ENCODE measurements around the gene ACER3. TPM values are rescaled to one million over a fixed set of nuclear protein-coding genes. Genes with fewer than 3 reads are reported as not detected.

Gene ACER3
- total and polyA plus RNA-seq, 2 experiments from 2014 or later: 17.1 to 18.3 TPM

GRCh38 chr11:76863196-76863777 is 2.6 kb downstream of the ACER3 start:
- 94% methylated on average over 3 of the region's 3 CpGs for WGBS (ENCODE audit: low lambda C conversion rate, missing lambda C conversion rate)

GRCh38 chr11:76872959-76873827 is 12.5 kb downstream of the ACER3 start:
- no peak for TF ChIP-seq EZH2phosphoT487 (IDR thresholded peaks at IDR 0.05; ENCODE audit: low read depth, severe bottlenecking, unreplicated experiment)
- TF ChIP-seq EZH2 (IDR thresholded peaks at IDR 0.05; ENCODE audit: borderline replicate concordance): no peak
- no peak for TF ChIP-seq CTCF (IDR thresholded peaks at IDR 0.05; ENCODE audit: poor library complexity)
- no peaks in the 10 kb centered on the region for H3K36me3 ChIP-seq (replicated peaks; ENCODE audit: insufficient read depth, low read depth)
- H3K4me1 ChIP-seq (ENCODE audit: insufficient read depth): no peaks in the 10 kb centered on the region
- H3K4me2 ChIP-seq: no peak overlapping the region
- H2AFZ ChIP-seq: no peak overlapping the region
- no peaks in the 10 kb centered on the region for H3K9me3 ChIP-seq (ENCODE audit: low read depth)
- peaks cover 15% of the 10 kb centered on the region for H3K79me2 ChIP-seq
- H3K4me3 ChIP-seq: no peak overlapping the region
- H3K27ac ChIP-seq: no peak overlapping the region
- no peak for DNase-seq (ENCODE audit: low spot score)
- no peaks in the 10 kb centered on the region for H4K20me1 ChIP-seq (ENCODE audit: insufficient read depth, poor library complexity, severe bottlenecking)
- 84% methylated on average over 6 of the region's 6 CpGs for WGBS (ENCODE audit: low lambda C conversion rate, missing lambda C conversion rate)
- no peaks in the 10 kb centered on the region for H3K27me3 ChIP-seq
- H3K9me2 ChIP-seq (replicated peaks; ENCODE audit: insufficient read depth): no peaks in the 10 kb centered on the region

More at GRCh38 chr11:76863196-76863777, 2.6 kb downstream of the ACER3 start:
- no peak overlapping the region for H3K4me3 ChIP-seq
- no peak overlapping the region for H2AFZ ChIP-seq
- TF ChIP-seq CTCF (IDR thresholded peaks at IDR 0.05; ENCODE audit: poor library complexity) (no peak), EZH2phosphoT487 (IDR thresholded peaks at IDR 0.05; ENCODE audit: low read depth, severe bottlenecking, unreplicated experiment) (no peak), EZH2 (IDR thresholded peaks at IDR 0.05; ENCODE audit: borderline replicate concordance) (no peak)
- H3K4me2 ChIP-seq: no peak overlapping the region
- H3K27ac ChIP-seq: no peak overlapping the region
- no peaks in the 10 kb centered on the region for H3K9me2 ChIP-seq (replicated peaks; ENCODE audit: insufficient read depth)
- no peaks in the 10 kb centered on the region for H3K27me3 ChIP-seq
- H3K36me3 ChIP-seq (replicated peaks; ENCODE audit: insufficient read depth, low read depth): no peaks in the 10 kb centered on the region
- peaks cover 33% of the 10 kb centered on the region for H3K79me2 ChIP-seq
- peaks cover 14% of the 10 kb centered on the region for H3K4me1 ChIP-seq (ENCODE audit: insufficient read depth)
- no peaks in the 10 kb centered on the region for H3K9me3 ChIP-seq (ENCODE audit: low read depth)
- no peak for DNase-seq (ENCODE audit: low spot score)
- no peaks in the 10 kb centered on the region for H4K20me1 ChIP-seq (ENCODE audit: insufficient read depth, poor library complexity, severe bottlenecking)

GRCh38 chr11:76878014-76878413 is 17.3 kb downstream of the ACER3 start:
- Histone ChIP-seq H3K9me2 (replicated peaks; ENCODE audit: insufficient read depth) (no peaks in the 10 kb centered on the region), H3K79me2 (peaks cover 19% of the 10 kb centered on the region), H3K4me2 (no peak overlapping the region), H3K27me3 (no peaks in the 10 kb centered on the region), H2AFZ (no peak overlapping the region), H3K36me3 (replicated peaks; ENCODE audit: insufficient read depth, low read depth) (no peaks in the 10 kb centered on the region), H3K4me1 (ENCODE audit: insufficient read depth) (no peaks in the 10 kb centered on the region), H3K27ac (no peak overlapping the region), H4K20me1 (ENCODE audit: insufficient read depth, poor library complexity, severe bottlenecking) (no peaks in the 10 kb centered on the region), H3K9me3 (ENCODE audit: low read depth) (no peaks in the 10 kb centered on the region), H3K4me3 (no peak overlapping the region)
- no peak for TF ChIP-seq EZH2 (IDR thresholded peaks at IDR 0.05; ENCODE audit: borderline replicate concordance)
- no peak for TF ChIP-seq CTCF (IDR thresholded peaks at IDR 0.05; ENCODE audit: poor library complexity)
- no peak for TF ChIP-seq EZH2phosphoT487 (IDR thresholded peaks at IDR 0.05; ENCODE audit: low read depth, severe bottlenecking, unreplicated experiment)
- DNase-seq (ENCODE audit: low spot score): no peak
- WGBS (ENCODE audit: low lambda C conversion rate, missing lambda C conversion rate): 92% methylated on average over 2 of the region's 2 CpGs

Data from hepatocyte (in vitro differentiated cells).